GM12875 (cell line): ENCODE results near the gene PDPN.

Experiments used
- H3K4me3 ChIP-seq: one replicate; pipeline ENCODE4 v1.5.1; 2011; ENCODE audit warnings: low read depth, low read length, control low read depth
- CTCF ChIP-seq: IDR thresholded peaks from 2 replicates; pipeline ENCODE4 v1.5.1; 2011; ENCODE audit warnings: low read depth, mild to moderate bottlenecking, control low read depth, inconsistent platforms, low read length, moderate library complexity, borderline replicate concordance; ENCODE audit not compliant: insufficient read depth

Gene PDPN

GRCh38 chr1:13583595-13583965 is at the start of gene PDPN:
PDPN (plus strand) TSS chr1:13583832; CDS start chr1:13584034, 202 bp downstream.
- TF ChIP-seq CTCF = no peak
- H3K4me3 ChIP-seq = no peak within 1 kb of the TSS

GRCh38 chr1:13535227-13535626 is 48.4 kb upstream of the PDPN start:
- no peak for TF ChIP-seq CTCF
- H3K4me3 ChIP-seq = no peak overlapping the region

- H3K4me3 ChIP-seq = no peak overlapping the region
- TF ChIP-seq CTCF = no peak
Measured at GRCh38 chr1:13536571-13536970, 47.1 kb upstream of the PDPN start.

- TF ChIP-seq CTCF = no peak
- no peak overlapping the region for H3K4me3 ChIP-seq
Measured at GRCh38 chr1:13538832-13539231, 44.8 kb upstream of the PDPN start.

- H3K4me3 ChIP-seq = no peak overlapping the region
- no peak for TF ChIP-seq CTCF
Measured at GRCh38 chr1:13539683-13540082, 43.9 kb upstream of the PDPN start.

- TF ChIP-seq CTCF = no peak
- H3K4me3 ChIP-seq = no peak overlapping the region
Measured at GRCh38 chr1:13540866-13541265, 42.8 kb upstream of the PDPN start.

GRCh38 chr1:13541435-13542215 is 42.0 kb upstream of the PDPN start:
- no peak overlapping the region for H3K4me3 ChIP-seq
- no peak for TF ChIP-seq CTCF
